GM12864 (cell line): ENCODE measurements around the gene DIAPH2.

Experiments used
- DNase-seq: peaks from one replicate; pipeline ENCODE4 v3.0.0-alpha.2; 2011; ENCODE audit warnings: low read depth
- H3K4me3 ChIP-seq: 2 replicates; pipeline ENCODE4 v1.5.1; 2011; ENCODE audit warnings: mild to moderate bottlenecking, low read depth, low read length, control low read depth
- CTCF ChIP-seq: IDR thresholded peaks from 2 replicates; pipeline ENCODE4 v1.5.1; 2011; ENCODE audit warnings: low read depth, mild to moderate bottlenecking, moderate library complexity, low read length, control low read depth, inconsistent platforms; ENCODE audit errors: missing control alignments

The DIAPH2 gene

GRCh38 chrX:97330151-97330550 is 645.5 kb downstream of the DIAPH2 start:
- no peak overlapping the region for H3K4me3 ChIP-seq
- no peak for DNase-seq
- TF ChIP-seq CTCF: no peak

GRCh38 chrX:97332963-97333362 is 648.3 kb downstream of the DIAPH2 start:
- no peak for DNase-seq
- no peak for TF ChIP-seq CTCF
- no peak overlapping the region for H3K4me3 ChIP-seq

- no peak overlapping the region for H3K4me3 ChIP-seq
- no peak for DNase-seq
- TF ChIP-seq CTCF: no peak
Measured at GRCh38 chrX:97334850-97335249, 650.2 kb downstream of the DIAPH2 start.

GRCh38 chrX:97344724-97345123 is 660.1 kb downstream of the DIAPH2 start:
- DNase-seq: no peak
- TF ChIP-seq CTCF: no peak
- H3K4me3 ChIP-seq: no peak overlapping the region

- TF ChIP-seq CTCF: no peak
- DNase-seq: no peak
Measured at GRCh38 chrX:97358941-97359340, 674.3 kb downstream of the DIAPH2 start.

GRCh38 chrX:97363843-97364242 is 679.2 kb downstream of the DIAPH2 start:
- no peak overlapping the region for H3K4me3 ChIP-seq
- DNase-seq: no peak
- no peak for TF ChIP-seq CTCF

More at GRCh38 chrX:97358941-97359340, 674.3 kb downstream of the DIAPH2 start:
- no peak overlapping the region for H3K4me3 ChIP-seq

- H3K4me3 ChIP-seq: no peak overlapping the region
- TF ChIP-seq CTCF: no peak
- DNase-seq: no peak
Measured at GRCh38 chrX:97366237-97366636, 681.6 kb downstream of the DIAPH2 start.
